ENCODE measurements around the gene CHST11. TPM values are rescaled to one million over a fixed set of nuclear protein-coding genes. Genes with fewer than 3 reads are reported as not detected.

Gene CHST11
- total and polyA plus RNA-seq, 2 of the 4 experiments (the other 2 are of a cell fraction) = 1.4 to 2.7 TPM

DNA sequence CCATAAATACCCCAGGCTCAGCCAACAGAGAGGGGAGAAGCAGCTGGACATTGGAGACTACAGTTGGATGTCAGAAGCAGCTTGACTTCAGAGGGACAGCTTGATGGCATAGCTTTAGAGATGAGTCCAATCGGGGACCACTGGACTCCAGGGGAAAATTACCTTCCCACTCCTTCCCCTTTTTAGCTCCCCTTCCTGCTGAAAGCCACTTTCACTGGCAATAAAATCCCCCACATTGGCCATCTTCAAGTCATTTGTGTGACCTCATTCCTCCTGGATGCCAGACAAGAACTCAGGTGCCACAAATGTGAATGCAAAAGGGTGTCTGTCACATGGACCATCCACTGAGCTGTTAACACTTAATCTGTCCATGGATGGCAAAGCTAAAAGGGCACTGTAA, 184.2 kb downstream of the CHST11 start:
- DNase-seq = no peak
- H2AK5ac ChIP-seq (ENCODE audit: low read depth, low read length) = no peak overlapping the region
- ChIA-PET POLR2A (ENCODE audit: unreplicated experiment) (no interaction called here), CTCF (no interaction called here)
- no peaks in the 10 kb centered on the region for H3K36me3 ChIP-seq (ENCODE audit: control insufficient read depth, insufficient read depth, low read length)
- H2BK15ac ChIP-seq (ENCODE audit: low read depth, low read length) = no peak overlapping the region
- dilution Hi-C loops (cut with HindIII; ENCODE audit: low sequenced_read_pairs, unreplicated experiment) (no loop called here), in situ Hi-C loops (cut with MboI; ENCODE audit: low sequenced_read_pairs) (no loop called here), intact Hi-C loops (cut with micrococcal nuclease) (no loop called here)
- H3K23ac ChIP-seq (ENCODE audit: low read depth, low read length) = no peak overlapping the region
- no peak overlapping the region for H3K4me2 ChIP-seq (ENCODE audit: low read depth, low read length)
- no peak overlapping the region for H4K5ac ChIP-seq (ENCODE audit: low read depth, low read length)
- H2BK20ac ChIP-seq (ENCODE audit: low read depth, low read length) = no peak overlapping the region
- BruUV-seq (replicated peaks) = no TSS peak
- H3K4me1 ChIP-seq (ENCODE audit: control insufficient read depth, insufficient read depth, low read length) = no peaks in the 10 kb centered on the region
- no peak overlapping the region for H2BK120ac ChIP-seq (ENCODE audit: low read depth, low read length)
- no peak overlapping the region for H4K8ac ChIP-seq (ENCODE audit: low read depth in 2 of 2, low read length in 2 of 2)
- no peak overlapping the region for H4K91ac ChIP-seq (ENCODE audit: insufficient read depth, low read depth, low read length)
- no peaks in the 10 kb centered on the region for H3K9me1 ChIP-seq (ENCODE audit: insufficient read depth, low read length)
- no peak overlapping the region for H3K9ac ChIP-seq (ENCODE audit: low read depth, low read length)
- no peak overlapping the region for H3K18ac ChIP-seq (ENCODE audit: low read depth, low read length)
- no peak overlapping the region for H3K27ac ChIP-seq (ENCODE audit: insufficient read depth, low read length)
- TF ChIP-seq SMC3 (IDR thresholded peaks at IDR 0.05; ENCODE audit: low read depth, low read length) = no peak
- TF ChIP-seq FOS (IDR thresholded peaks at IDR 0.05; ENCODE audit: low read depth, low read length) = no peak
- TF ChIP-seq, protein P1, sequence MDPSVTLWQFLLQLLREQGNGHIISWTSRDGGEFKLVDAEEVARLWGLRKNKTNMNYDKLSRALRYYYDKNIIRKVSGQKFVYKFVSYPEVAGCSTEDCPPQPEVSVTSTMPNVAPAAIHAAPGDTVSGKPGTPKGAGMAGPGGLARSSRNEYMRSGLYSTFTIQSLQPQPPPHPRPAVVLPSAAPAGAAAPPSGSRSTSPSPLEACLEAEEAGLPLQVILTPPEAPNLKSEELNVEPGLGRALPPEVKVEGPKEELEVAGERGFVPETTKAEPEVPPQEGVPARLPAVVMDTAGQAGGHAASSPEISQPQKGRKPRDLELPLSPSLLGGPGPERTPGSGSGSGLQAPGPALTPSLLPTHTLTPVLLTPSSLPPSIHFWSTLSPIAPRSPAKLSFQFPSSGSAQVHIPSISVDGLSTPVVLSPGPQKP (IDR thresholded peaks at IDR 0.05; ENCODE audit: borderline replicate concordance, low read depth, low read length) = no peak
- no peak for TF ChIP-seq MAZ (IDR thresholded peaks at IDR 0.05; ENCODE audit: borderline replicate concordance, low read depth, low read length)
- no peak for TF ChIP-seq RAD21 (IDR thresholded peaks at IDR 0.05; ENCODE audit: low read length)
- TF ChIP-seq MAFK (IDR thresholded peaks at IDR 0.05; ENCODE audit: low read depth, low read length) = no peak
- no peak for TF ChIP-seq RFX5 (IDR thresholded peaks at IDR 0.05; ENCODE audit: low read depth, low read length)
- no peak for TF ChIP-seq POLR2A (IDR thresholded peaks at IDR 0.05; ENCODE audit: low read depth, low read length)
- no peak for TF ChIP-seq NFE2L2 (IDR thresholded peaks at IDR 0.05; ENCODE audit: low read depth, low read length)
- TF ChIP-seq MXI1 (IDR thresholded peaks at IDR 0.05; ENCODE audit: borderline replicate concordance, low read depth, low read length) = no peak
- no peak for TF ChIP-seq CHD1 (IDR thresholded peaks at IDR 0.05; ENCODE audit: low read depth, low read length)
- TF ChIP-seq RCOR1 (IDR thresholded peaks at IDR 0.05; ENCODE audit: insufficient replicate concordance, low read length) = no peak
- TF ChIP-seq CEBPB (IDR thresholded peaks at IDR 0.05; ENCODE audit: low read depth, low read length) = no peak
- TF ChIP-seq, protein P2, sequence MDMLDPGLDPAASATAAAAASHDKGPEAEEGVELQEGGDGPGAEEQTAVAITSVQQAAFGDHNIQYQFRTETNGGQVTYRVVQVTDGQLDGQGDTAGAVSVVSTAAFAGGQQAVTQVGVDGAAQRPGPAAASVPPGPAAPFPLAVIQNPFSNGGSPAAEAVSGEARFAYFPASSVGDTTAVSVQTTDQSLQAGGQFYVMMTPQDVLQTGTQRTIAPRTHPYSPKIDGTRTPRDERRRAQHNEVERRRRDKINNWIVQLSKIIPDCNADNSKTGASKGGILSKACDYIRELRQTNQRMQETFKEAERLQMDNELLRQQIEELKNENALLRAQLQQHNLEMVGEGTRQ (IDR thresholded peaks at IDR 0.05; ENCODE audit: low read depth, low read length) = no peak
- TF ChIP-seq, protein P3, sequence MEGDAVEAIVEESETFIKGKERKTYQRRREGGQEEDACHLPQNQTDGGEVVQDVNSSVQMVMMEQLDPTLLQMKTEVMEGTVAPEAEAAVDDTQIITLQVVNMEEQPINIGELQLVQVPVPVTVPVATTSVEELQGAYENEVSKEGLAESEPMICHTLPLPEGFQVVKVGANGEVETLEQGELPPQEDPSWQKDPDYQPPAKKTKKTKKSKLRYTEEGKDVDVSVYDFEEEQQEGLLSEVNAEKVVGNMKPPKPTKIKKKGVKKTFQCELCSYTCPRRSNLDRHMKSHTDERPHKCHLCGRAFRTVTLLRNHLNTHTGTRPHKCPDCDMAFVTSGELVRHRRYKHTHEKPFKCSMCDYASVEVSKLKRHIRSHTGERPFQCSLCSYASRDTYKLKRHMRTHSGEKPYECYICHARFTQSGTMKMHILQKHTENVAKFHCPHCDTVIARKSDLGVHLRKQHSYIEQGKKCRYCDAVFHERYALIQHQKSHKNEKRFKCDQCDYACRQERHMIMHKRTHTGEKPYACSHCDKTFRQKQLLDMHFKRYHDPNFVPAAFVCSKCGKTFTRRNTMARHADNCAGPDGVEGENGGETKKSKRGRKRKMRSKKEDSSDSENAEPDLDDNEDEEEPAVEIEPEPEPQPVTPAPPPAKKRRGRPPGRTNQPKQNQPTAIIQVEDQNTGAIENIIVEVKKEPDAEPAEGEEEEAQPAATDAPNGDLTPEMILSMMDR (conservative IDR thresholded peaks at IDR 0.05; ENCODE audit: low read depth, low read length) = no peak
- no peak for TF ChIP-seq BHLHE40 (IDR thresholded peaks at IDR 0.05; ENCODE audit: low read depth, low read length)
- H3K56ac ChIP-seq (ENCODE audit: extremely low read depth, insufficient read depth, low read length) = no peak overlapping the region
- no peak overlapping the region for H2AFZ ChIP-seq (replicated peaks; ENCODE audit: low read length, poor library complexity)
- peaks cover 4% of the 10 kb centered on the region for H3K9me3 ChIP-seq (ENCODE audit: control insufficient read depth, insufficient read depth, low read length)
- no peak for ATAC-seq (ENCODE audit: low read depth)
- no peak overlapping the region for H3K4ac ChIP-seq (ENCODE audit: low read depth, low read length)
- 100% methylated on average over 1 of the region's 1 CpG; no CpG with 5 or more reads in 1 of the 2 experiments for WGBS, 2 experiments (ENCODE audit: extremely low coverage in 2 of 2, insufficient read length in 1 of 2)
- H3K4me3 ChIP-seq (ENCODE audit: insufficient read depth, low read depth, low read length) = no peak overlapping the region
- H3K27me3 ChIP-seq (ENCODE audit: control insufficient read depth, insufficient read depth, low read length) = peaks cover 10% of the 10 kb centered on the region
- H2AK9ac ChIP-seq (replicated peaks; ENCODE audit: low read depth, low read length, poor library complexity) = no peak overlapping the region
- H4K20me1 ChIP-seq (ENCODE audit: insufficient read depth, low read length) = no peaks in the 10 kb centered on the region
- no peaks in the 10 kb centered on the region for H3K79me1 ChIP-seq (ENCODE audit: low read depth in 1 of 2, low read length in 2 of 2)
- no peak overlapping the region for H2BK5ac ChIP-seq (ENCODE audit: low read depth, low read length, poor library complexity, severe bottlenecking)
- no peak overlapping the region for H3K14ac ChIP-seq (replicated peaks; ENCODE audit: low read depth, low read length)
